AG04450 (cell line): ENCODE data around the gene EMC9. TPM values are rescaled to one million over a fixed set of nuclear protein-coding genes. Genes with fewer than 3 reads are reported as not detected.

ENCODE experiments used
- CTCF ChIA-PET: fragments of 300-600, 350-600 bp; formaldehyde crosslinking; extraction: SDS; loops from one replicate; lab custom pipeline; 2022; ENCODE audit warnings: antibody characterized with exemption, inconsistent platforms; lab: Charles Lee
- POLR2A ChIA-PET: fragments of 350-600 bp; formaldehyde crosslinking; extraction: SDS; loops from one replicate; lab custom pipeline; 2021; ENCODE audit warnings: antibody characterized with exemption, inconsistent platforms; lab: Yijun Ruan, JAX
- DNase-seq: peaks from one replicate; pipeline ENCODE4 v3.0.0-alpha.2; 2011; ENCODE audit warnings: low read depth, low spot score
- H3K27ac ChIP-seq: one replicate; pipeline ENCODE4 v1.5.1; 2012; ENCODE audit warnings: low read depth, low read length, control low read depth
- H3K27me3 ChIP-seq: one replicate; pipeline ENCODE4 v1.6.0; 2012; ENCODE audit warnings: low read length; ENCODE audit not compliant: control insufficient read depth, insufficient read depth
- H3K4me3 ChIP-seq: 2 replicates; pipeline ENCODE4 v1.5.1; 2011; ENCODE audit warnings: mild to moderate bottlenecking, low read depth, low read length, control low read depth
- H3K9me3 ChIP-seq: 2 replicates; pipeline ENCODE4 v1.5.1; 2012; ENCODE audit warnings: low read length; ENCODE audit not compliant: control insufficient read depth, insufficient read depth
- polyA plus RNA-seq: library from polyadenylated mRNA; depleted of rRNA; stranded (reverse); fragments of >200 nt; gene quantifications from 2 replicates; pipeline ENCODE4 v1.2.3, GENCODE V29; 2011
- TF ChIP-seq, protein P1 (sequence below): IDR thresholded peaks from 2 replicates; pipeline ENCODE4 v1.5.1; 2011; ENCODE audit warnings: low read depth, low read length, control low read depth, inconsistent platforms

EMC9 gene
- polyA plus RNA-seq, 1 experiment: 4.4 TPM

DNA sequence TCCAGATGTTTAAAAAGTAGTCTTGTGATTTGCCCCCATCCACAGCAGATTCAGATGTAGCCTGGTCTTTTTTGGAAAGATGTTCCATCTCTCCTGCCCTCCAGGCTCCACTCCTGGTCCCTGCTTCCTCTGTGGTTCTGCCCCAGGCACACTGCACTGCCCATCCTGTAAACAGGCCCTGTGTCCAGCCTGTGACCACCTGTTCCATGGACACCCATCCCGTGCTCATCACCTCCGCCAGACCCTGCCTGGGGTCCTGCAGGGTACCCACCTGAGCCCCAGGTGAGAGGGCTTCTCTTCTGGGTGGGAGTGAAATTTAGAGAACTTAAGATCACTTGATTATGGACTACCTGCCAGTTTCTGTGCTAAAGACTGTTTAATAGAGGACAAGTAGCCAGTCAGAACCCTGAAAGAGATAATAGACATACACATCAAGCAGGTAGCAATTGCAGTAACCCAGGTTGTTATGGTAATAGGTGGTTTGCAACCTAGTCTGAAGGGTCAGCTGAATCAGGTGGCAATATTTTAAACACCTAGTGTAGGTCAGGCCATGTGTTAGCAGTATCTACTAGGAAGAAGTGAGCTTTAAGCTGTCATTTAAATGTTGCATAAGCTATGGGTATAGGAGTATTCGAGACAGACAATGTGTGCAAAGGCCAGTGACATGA lies 8.0 kb upstream of the EMC9 start:
- no peaks in the 10 kb centered on the region for H3K27me3 ChIP-seq
- H3K9me3 ChIP-seq: peaks cover 3% of the 10 kb centered on the region; the same call in 1 of the 2 replicates
- TF ChIP-seq, protein P1, sequence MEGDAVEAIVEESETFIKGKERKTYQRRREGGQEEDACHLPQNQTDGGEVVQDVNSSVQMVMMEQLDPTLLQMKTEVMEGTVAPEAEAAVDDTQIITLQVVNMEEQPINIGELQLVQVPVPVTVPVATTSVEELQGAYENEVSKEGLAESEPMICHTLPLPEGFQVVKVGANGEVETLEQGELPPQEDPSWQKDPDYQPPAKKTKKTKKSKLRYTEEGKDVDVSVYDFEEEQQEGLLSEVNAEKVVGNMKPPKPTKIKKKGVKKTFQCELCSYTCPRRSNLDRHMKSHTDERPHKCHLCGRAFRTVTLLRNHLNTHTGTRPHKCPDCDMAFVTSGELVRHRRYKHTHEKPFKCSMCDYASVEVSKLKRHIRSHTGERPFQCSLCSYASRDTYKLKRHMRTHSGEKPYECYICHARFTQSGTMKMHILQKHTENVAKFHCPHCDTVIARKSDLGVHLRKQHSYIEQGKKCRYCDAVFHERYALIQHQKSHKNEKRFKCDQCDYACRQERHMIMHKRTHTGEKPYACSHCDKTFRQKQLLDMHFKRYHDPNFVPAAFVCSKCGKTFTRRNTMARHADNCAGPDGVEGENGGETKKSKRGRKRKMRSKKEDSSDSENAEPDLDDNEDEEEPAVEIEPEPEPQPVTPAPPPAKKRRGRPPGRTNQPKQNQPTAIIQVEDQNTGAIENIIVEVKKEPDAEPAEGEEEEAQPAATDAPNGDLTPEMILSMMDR: no peak
- CTCF ChIA-PET: interaction anchor here (3.3 to 4.7 kb wide), 2 partner anchors 11 to 12 kb away, joined by 27 to 54 read pairs; partner anchors contain the start of gene IRF9
- POLR2A ChIA-PET: interaction anchor here (0.6 kb wide), 1 partner anchor 12 kb away, joined by 3 read pairs; the partner anchor contains the start of gene IRF9
- no peak overlapping the region for H3K4me3 ChIP-seq
- no peak for DNase-seq
- H3K27ac ChIP-seq: no peak overlapping the region

GRCh38 chr14:24147761-24148428 lies 6.5 kb upstream of the EMC9 start:
- ChIA-PET CTCF (interaction anchor here (0.6 to 4.7 kb wide), 4 partner anchors 13 to 149 kb away, joined by 4 to 54 read pairs (median 7); partner anchors contain the start of gene IRF9), POLR2A (interaction anchor here (1.5 kb wide), 2 partner anchors 10 to 13 kb away, joined by 7 to 12 read pairs; partner anchors contain the start of gene IRF9)
- no peaks in the 10 kb centered on the region for H3K27me3 ChIP-seq
- H3K4me3 ChIP-seq: peak overlapping the region; percentile 72
- TF ChIP-seq, protein P1: no peak
- H3K9me3 ChIP-seq: peaks cover 3% of the 10 kb centered on the region; the same call in 1 of the 2 replicates
- DNase-seq: no peak
- H3K27ac ChIP-seq: no peak overlapping the region

- CTCF ChIA-PET: interaction anchor here (0.6 to 4.7 kb wide), 5 partner anchors 13 to 161 kb away, joined by 4 to 54 read pairs (median 5); partner anchors contain the start of genes CIDEB and IRF9
- no peaks in the 10 kb centered on the region for H3K27me3 ChIP-seq
- H3K4me3 ChIP-seq: peak within 1 kb of the TSS; percentile 72
- H3K27ac ChIP-seq: peak within 1 kb of the TSS; percentile 90
- H3K9me3 ChIP-seq: peaks cover 3% of the 10 kb centered on the region; the same call in 1 of the 2 replicates
- peak; percentile 95 for DNase-seq
- TF ChIP-seq, protein P1: no peak
- POLR2A ChIA-PET: interaction anchor here (0.6 to 2.1 kb wide), 9 partner anchors 10 to 100 kb away, joined by 3 to 17 read pairs (median 5); partner anchors contain the start of genes CHMP4A, DCAF11, IRF9 and NRL
These were observed 5.8 kb upstream of the EMC9 start, which contains the start of gene RNF31 for GRCh38 chr14:24146978-24147760. Gene RNF31 (plus strand): TSS chr14:24147498. CDS start chr14:24147699, 201 bp downstream.

GRCh38 chr14:24146453-24146977 lies 5.1 kb upstream of the EMC9 start, which contains the start of gene PSME2:
Gene PSME2 (minus strand): TSS chr14:24146610. CDS start chr14:24146581, 29 bp downstream.
- Histone ChIP-seq H3K9me3 (peaks cover 3% of the 10 kb centered on the region; the same call in 1 of the 2 replicates), H3K4me3 (peak within 1 kb of the TSS; percentile 72), H3K27me3 (no peaks in the 10 kb centered on the region), H3K27ac (peak within 1 kb of the TSS; percentile 90)
- CTCF ChIA-PET: interaction anchor here (0.6 to 4.7 kb wide), 7 partner anchors 9 to 1843 kb away, joined by 3 to 54 read pairs (median 4); partner anchors contain the start of genes CIDEB and IRF9
- peak; percentile 95 for DNase-seq
- POLR2A ChIA-PET: interaction anchor here (0.6 to 2.1 kb wide), 10 partner anchors 9 to 101 kb away, joined by 3 to 17 read pairs (median 4); partner anchors contain the start of genes CHMP4A, DCAF11, IRF9 and NRL
- TF ChIP-seq, protein P1: no peak
